Smooth muscle cell (in vitro differentiated cells): Measurements from ENCODE around the gene HPS1. TPM values are rescaled to one million over a fixed set of nuclear protein-coding genes. Genes with fewer than 3 reads are reported as not detected.

Source experiments
- DNase-seq: peaks from one replicate; lab custom pipeline; 2025; ENCODE audit not compliant: unreplicated experiment; lab: John Stamatoyannopoulos, UW
- H2AFZ ChIP-seq: fragments of 200-600 bp; sonication (generic); 2 replicates; pipeline ENCODE4 v1.6.0; 2016; ENCODE audit warnings: antibody characterized with exemption, low read depth, mild to moderate bottlenecking
- H3F3A ChIP-seq: fragments of 200-600 bp; sonication (generic); 2 replicates; pipeline ENCODE4 v1.6.0; 2017; ENCODE audit warnings: antibody characterized with exemption, low read depth
- H3K27ac ChIP-seq: fragments of 200-600 bp; sonication (generic); 2 replicates; pipeline ENCODE4 v1.5.1; 2016; ENCODE audit warnings: low read depth, mild to moderate bottlenecking
- H3K27me3 ChIP-seq: fragments of 200-600 bp; sonication (generic); 2 replicates; pipeline ENCODE4 v1.6.1; 2016; ENCODE audit warnings: low read depth, mild to moderate bottlenecking
- H3K36me3 ChIP-seq: fragments of 200-600 bp; sonication (generic); 2 replicates; pipeline ENCODE4 v1.5.1; 2016; ENCODE audit warnings: low read depth
- H3K4me1 ChIP-seq: fragments of 200-600 bp; sonication (generic); 2 replicates; pipeline ENCODE4 v1.5.1; 2016; ENCODE audit warnings: low read depth
- H3K4me2 ChIP-seq: fragments of 200-600 bp; sonication (generic); 2 replicates; pipeline ENCODE4 v1.6.0; 2016; ENCODE audit warnings: mild to moderate bottlenecking
- H3K4me3 ChIP-seq: fragments of 200-600 bp; sonication (generic); 2 replicates; pipeline ENCODE4 v1.5.1; 2016; ENCODE audit warnings: mild to moderate bottlenecking
- H3K79me2 ChIP-seq: fragments of 200-600 bp; sonication (generic); 2 replicates; pipeline ENCODE4 v1.6.0; 2016; ENCODE audit warnings: low read depth, mild to moderate bottlenecking
- H3K9ac ChIP-seq: fragments of 200-600 bp; sonication (generic); 2 replicates; pipeline ENCODE4 v1.6.0; 2016; ENCODE audit warnings: low read depth
- H3K9me3 ChIP-seq: fragments of 200-600 bp; sonication (generic); replicated peaks from 2 replicates; pipeline ENCODE4 v1.5.1; 2016; ENCODE audit warnings: low read depth
- H4K20me1 ChIP-seq: fragments of 200-600 bp; sonication (generic); 2 replicates; pipeline ENCODE4 v1.6.0; 2016; ENCODE audit warnings: low read depth
- CTCF ChIP-seq: fragments of 200-600 bp; sonication (generic); IDR thresholded peaks from 2 replicates; pipeline ENCODE4 v1.5.1; 2017; ENCODE audit warnings: borderline replicate concordance, mild to moderate bottlenecking, antibody characterized with exemption; ENCODE audit not compliant: insufficient read depth, poor library complexity, severe bottlenecking
- WGBS: methylation state at CpG from one replicate; pipeline ENCODE4 v1.1.7; 2016; ENCODE audit warnings: low lambda C conversion rate; 5-methylcytosine and 5-hydroxymethylcytosine counted together
- microRNA counts: library from miRNA; unstranded; fragments of <30 nt; microRNA quantifications from one replicate; lab custom pipeline; 2016
- microRNA-seq: library from miRNA; unstranded; fragments of <30 nt; microRNA quantifications from one replicate; pipeline ENCODE4, GENCODE V29; 2016; ENCODE audit warnings: borderline number of aligned reads
- polyA plus RNA-seq: library from polyadenylated mRNA; unstranded; fragments of >200 nt; fragmentation: Nextera tagmentation; extraction: Ambion mirVana; gene quantifications from 2 replicates; pipeline ENCODE4 v1.2.1, GENCODE V29; 2016
- small RNA-seq: library from RNA; depleted of rRNA; stranded (forward); fragments of <200 nt; gene quantifications from one replicate; pipeline ENCODE3, GENCODE V24; 2014
- total RNA-seq: library from RNA; depleted of rRNA; stranded (reverse); fragments of >200 nt; gene quantifications from 2 replicates; pipeline ENCODE4 v1.2.3, GENCODE V29; 2014

Gene HPS1
- total and polyA plus RNA-seq, 2 experiments from 2014 or later, result 11.5 to 35.6 TPM

GRCh38 chr10:98369801-98370200 lies 76.9 kb downstream of the HPS1 start:
- no peaks in the 10 kb centered on the region for H3K9me3 ChIP-seq

GRCh38 chr10:98368644-98369043 lies 78.1 kb downstream of the HPS1 start:
- no peaks in the 10 kb centered on the region for H3K27me3 ChIP-seq
- peaks cover under 1% of the 10 kb centered on the region for H3K4me1 ChIP-seq
- no peak overlapping the region for H3K4me3 ChIP-seq
- WGBS, result 94% methylated on average over 2 of the region's 2 CpGs
- H3K27ac ChIP-seq, result no peak overlapping the region
- H3K36me3 ChIP-seq, result no peaks in the 10 kb centered on the region
- H2AFZ ChIP-seq, result no peak overlapping the region
- H3K9ac ChIP-seq, result no peak overlapping the region
- H3F3A ChIP-seq, result peaks cover 7% of the 10 kb centered on the region
- no peaks in the 10 kb centered on the region for H3K9me3 ChIP-seq
- no peaks in the 10 kb centered on the region for H4K20me1 ChIP-seq
- no peak for TF ChIP-seq CTCF
- DNase-seq, result no peak
- no peaks in the 10 kb centered on the region for H3K79me2 ChIP-seq
- no peak overlapping the region for H3K4me2 ChIP-seq

More at GRCh38 chr10:98369801-98370200, 76.9 kb downstream of the HPS1 start:
- Histone ChIP-seq H3K27ac (no peak overlapping the region), H3K79me2 (no peaks in the 10 kb centered on the region), H4K20me1 (no peaks in the 10 kb centered on the region), H3K9ac (no peak overlapping the region), H3K4me3 (no peak overlapping the region), H3F3A (peaks cover 16% of the 10 kb centered on the region), H3K27me3 (no peaks in the 10 kb centered on the region), H3K4me2 (no peak overlapping the region), H3K36me3 (no peaks in the 10 kb centered on the region), H2AFZ (no peak overlapping the region), H3K4me1 (peaks cover 9% of the 10 kb centered on the region)
- TF ChIP-seq CTCF, result no peak
- DNase-seq, result no peak
- WGBS, result 94% methylated on average over 7 of the region's 7 CpGs

GRCh38 chr10:98367604-98368451 lies 78.9 kb downstream of the HPS1 start:
- peaks cover 8% of the 10 kb centered on the region for H3F3A ChIP-seq
- 72% methylated on average over 19 of the region's 19 CpGs for WGBS

More at GRCh38 chr10:98367604-98368451, 78.9 kb downstream of the HPS1 start:
- Histone ChIP-seq H3K27me3 (no peaks in the 10 kb centered on the region), H3K4me2 (no peak overlapping the region), H3K27ac (no peak overlapping the region), H3K4me1 (no peaks in the 10 kb centered on the region), H2AFZ (no peak overlapping the region), H3K9me3 (no peaks in the 10 kb centered on the region), H3K4me3 (no peak overlapping the region), H3K9ac (no peak overlapping the region), H4K20me1 (no peaks in the 10 kb centered on the region), H3K79me2 (no peaks in the 10 kb centered on the region), H3K36me3 (no peaks in the 10 kb centered on the region)
- DNase-seq, result no peak
- no peak for TF ChIP-seq CTCF

MicroRNAs within 50 kb of the gene (microRNA counts, 767-probe panel; counts per million panel counts)
- microRNA hsa-miR-1287 (lab: Ali Mortazavi, UCI), result 183 counts per million

Small RNAs within 50 kb of the gene (microRNA-seq; reads per million reads assigned to microRNA genes)
- 124 reads per million, percentile 59 among the genes with 10 or more reads in this experiment for gene MIR1287
- gene MIR4685, result 2.9 reads per million

Small RNAs within 50 kb of the gene (small RNA-seq; reads per million reads assigned to genes)
- not detected for gene MIR4685

Other genes with a start within 250 kb of the HPS1 start
- gene LOXL4, start 178.7 kb downstream of the HPS1 start, total RNA-seq, result 19.8 and 27.7 TPM in 2 replicates
- gene LOXL4, start 178.7 kb downstream of the HPS1 start, polyA plus RNA-seq, result 36.2 and 60.2 TPM in 2 replicates
- 3.6 and 51.9 TPM in 2 replicates for gene PYROXD2, start 31.8 kb downstream of the HPS1 start, total RNA-seq
- 6.1 and 7.9 TPM in 2 replicates for gene PYROXD2, start 31.8 kb downstream of the HPS1 start, polyA plus RNA-seq